ENCODE measurements around the gene SSPN.

DNA sequence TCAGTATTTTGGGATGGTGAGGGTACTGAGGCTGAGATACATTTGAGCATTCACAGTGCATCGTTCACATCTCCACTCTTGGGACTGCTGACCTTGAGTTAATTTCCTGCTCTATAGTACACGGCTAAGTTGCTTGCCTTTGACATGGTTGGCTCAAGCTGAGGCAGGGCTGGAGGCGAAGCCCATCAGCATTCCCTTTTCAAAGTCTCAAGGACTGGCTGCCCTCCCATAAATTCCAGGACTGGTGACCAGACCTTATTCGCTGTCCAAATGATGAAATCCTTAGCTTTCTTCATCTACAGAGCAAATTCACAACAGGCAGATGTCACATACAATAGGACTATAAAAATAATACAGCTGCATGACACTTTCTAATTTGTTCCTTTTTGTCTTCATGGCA is 85.9 kb downstream of the SSPN start:
- TF ChIP-seq, protein P1, sequence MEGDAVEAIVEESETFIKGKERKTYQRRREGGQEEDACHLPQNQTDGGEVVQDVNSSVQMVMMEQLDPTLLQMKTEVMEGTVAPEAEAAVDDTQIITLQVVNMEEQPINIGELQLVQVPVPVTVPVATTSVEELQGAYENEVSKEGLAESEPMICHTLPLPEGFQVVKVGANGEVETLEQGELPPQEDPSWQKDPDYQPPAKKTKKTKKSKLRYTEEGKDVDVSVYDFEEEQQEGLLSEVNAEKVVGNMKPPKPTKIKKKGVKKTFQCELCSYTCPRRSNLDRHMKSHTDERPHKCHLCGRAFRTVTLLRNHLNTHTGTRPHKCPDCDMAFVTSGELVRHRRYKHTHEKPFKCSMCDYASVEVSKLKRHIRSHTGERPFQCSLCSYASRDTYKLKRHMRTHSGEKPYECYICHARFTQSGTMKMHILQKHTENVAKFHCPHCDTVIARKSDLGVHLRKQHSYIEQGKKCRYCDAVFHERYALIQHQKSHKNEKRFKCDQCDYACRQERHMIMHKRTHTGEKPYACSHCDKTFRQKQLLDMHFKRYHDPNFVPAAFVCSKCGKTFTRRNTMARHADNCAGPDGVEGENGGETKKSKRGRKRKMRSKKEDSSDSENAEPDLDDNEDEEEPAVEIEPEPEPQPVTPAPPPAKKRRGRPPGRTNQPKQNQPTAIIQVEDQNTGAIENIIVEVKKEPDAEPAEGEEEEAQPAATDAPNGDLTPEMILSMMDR (IDR thresholded peaks at IDR 0.05), result no peak
- no peak for TF ChIP-seq POLR2A (IDR thresholded peaks at IDR 0.05)
